A673 (cell line): ENCODE data around the gene AICDA.

Experiments used
- CTCF ChIP-seq: fragments of 300-800, 200-600 bp; sonication (generic); conservative IDR thresholded peaks from 2 replicates; pipeline ENCODE4 v1.5.1; 2017; ENCODE audit warnings: low read depth, mild to moderate bottlenecking, antibody characterized with exemption, low read length, moderate library complexity, mixed read lengths
- EZH2 ChIP-seq: fragments of 200-600 bp; sonication (generic); IDR thresholded peaks from 2 replicates; pipeline ENCODE4 v1.6.1; 2017; ENCODE audit warnings: borderline replicate concordance, low read depth, mild to moderate bottlenecking, mixed read lengths, antibody characterized with exemption, low read length; ENCODE audit not compliant: poor library complexity, severe bottlenecking

- TF ChIP-seq CTCF (peak; percentile 39; the same call in 1 of the 2 replicates), EZH2 (no peak)
Observed at GRCh38 chr12:8562310-8562709, 50.3 kb downstream of the AICDA start.
